ENCODE results near the gene LHFPL6. TPM values are rescaled to one million over a fixed set of nuclear protein-coding genes. Genes with fewer than 3 reads are reported as not detected.

Gene LHFPL6
- total RNA-seq, 4 donors from 2014 or later, result 12.8 to 27.3 (median 22.5) TPM

- TF ChIP-seq CTCF (IDR thresholded peaks at IDR 0.05), result no peak
- TF ChIP-seq POLR2A (IDR thresholded peaks at IDR 0.05), result no peak
- intact Hi-C loops (cut with DNase I; ENCODE audit: low total_unique reads), result no loop called here
Observed at GRCh38 chr13:39521701-39522100, 81.3 kb downstream of the LHFPL6 start.

GRCh38 chr13:39516096-39516495 is 86.9 kb downstream of the LHFPL6 start:
- intact Hi-C loops (cut with DNase I; ENCODE audit: low total_unique reads), result no loop called here
- WGBS, 2 donors, result 45 to 62% methylated on average over 6 of the region's 6 CpGs
- DNase-seq (ENCODE audit: low spot score in 2 of 2), result no peak
- no peak overlapping the region for H3K4me3 ChIP-seq (ENCODE audit: low read depth, poor library complexity, severe bottlenecking)
- no peak for TF ChIP-seq POLR2A (IDR thresholded peaks at IDR 0.05)
- TF ChIP-seq CTCF (IDR thresholded peaks at IDR 0.05), result no peak

More at GRCh38 chr13:39521701-39522100, 81.3 kb downstream of the LHFPL6 start:
- WGBS, 2 donors, result 29 to 38% methylated on average over 4 of the region's 4 CpGs
- DNase-seq (ENCODE audit: low spot score in 2 of 2), result no peak
- no peak overlapping the region for H3K4me3 ChIP-seq (ENCODE audit: low read depth, poor library complexity, severe bottlenecking)

- intact Hi-C loops (cut with DNase I; ENCODE audit: low total_unique reads), result no loop called here
- no peak for DNase-seq (ENCODE audit: low spot score in 2 of 2)
- no peak for TF ChIP-seq POLR2A (IDR thresholded peaks at IDR 0.05)
- TF ChIP-seq CTCF (IDR thresholded peaks at IDR 0.05), result no peak
- no peak overlapping the region for H3K4me3 ChIP-seq (ENCODE audit: low read depth, poor library complexity, severe bottlenecking)
- WGBS, 2 donors, result 91 to 93% methylated on average over 7 of the region's 7 CpGs
Observed at GRCh38 chr13:39515224-39515714, 87.7 kb downstream of the LHFPL6 start.

GRCh38 chr13:39512687-39513086 is 90.3 kb downstream of the LHFPL6 start:
- WGBS, 2 donors, result 79 to 86% methylated on average over 6 of the region's 6 CpGs
- TF ChIP-seq CTCF (IDR thresholded peaks at IDR 0.05), result no peak
- no peak for TF ChIP-seq POLR2A (IDR thresholded peaks at IDR 0.05)
- no peak for DNase-seq (ENCODE audit: low spot score in 2 of 2)
- H3K4me3 ChIP-seq (ENCODE audit: low read depth, poor library complexity, severe bottlenecking), result no peak overlapping the region
- intact Hi-C loops (cut with DNase I; ENCODE audit: low total_unique reads), result no loop called here

- no peak overlapping the region for H3K4me3 ChIP-seq (ENCODE audit: low read depth, poor library complexity, severe bottlenecking)
- intact Hi-C loops (cut with DNase I; ENCODE audit: low total_unique reads), result no loop called here
- DNase-seq (ENCODE audit: low spot score in 2 of 2), result no peak
- TF ChIP-seq CTCF (IDR thresholded peaks at IDR 0.05), result no peak
- TF ChIP-seq POLR2A (IDR thresholded peaks at IDR 0.05), result no peak
- WGBS, 2 donors, result 38 to 50% methylated on average over 1 of the region's 1 CpG
Observed at GRCh38 chr13:39510316-39510695, 92.7 kb downstream of the LHFPL6 start.

- 45 to 68% methylated on average over 5 of the region's 5 CpGs for WGBS, 2 donors
- intact Hi-C loops (cut with DNase I; ENCODE audit: low total_unique reads), result no loop called here
- no peak overlapping the region for H3K4me3 ChIP-seq (ENCODE audit: low read depth, poor library complexity, severe bottlenecking)
- TF ChIP-seq CTCF (IDR thresholded peaks at IDR 0.05) (no peak), POLR2A (IDR thresholded peaks at IDR 0.05) (no peak)
- DNase-seq (ENCODE audit: low spot score in 2 of 2), result no peak
Observed at GRCh38 chr13:39509616-39510315, 93.2 kb downstream of the LHFPL6 start.
